Skeletal muscle tissue (tissue), 4 donors: Measurements from ENCODE around the gene CNOT6L. TPM values are rescaled to one million over a fixed set of nuclear protein-coding genes. Genes with fewer than 3 reads are reported as not detected.
A peak's percentile ranks its signal among the peaks of the same experiment; 100 is the strongest.

ENCODE experiments used
- H3K27ac ChIP-seq: one replicate; pipeline ENCODE4 v1.7.0; 2013; ENCODE audit warnings: mild to moderate bottlenecking, low read depth, low read length, inconsistent platforms
- H3K27me3 ChIP-seq, 3 donors: one replicate each; pipeline ENCODE4 v1.7.0; 2013; ENCODE audit warnings: low read length in 3 of 3; ENCODE audit not compliant: control insufficient read depth in 3 of 3, insufficient read depth in 3 of 3
- H3K36me3 ChIP-seq, 3 donors: one replicate each; pipeline ENCODE4 v1.7.0; 2013; ENCODE audit warnings: low read length in 3 of 3; ENCODE audit not compliant: control insufficient read depth in 3 of 3, insufficient read depth in 3 of 3
- H3K4me1 ChIP-seq, 3 donors: one replicate each; pipeline ENCODE4 v1.7.0; 2013; ENCODE audit warnings: low read length in 3 of 3, mild to moderate bottlenecking in 3 of 3; ENCODE audit not compliant: control insufficient read depth in 3 of 3, insufficient read depth in 3 of 3
- H3K4me3 ChIP-seq, 3 donors: one replicate each; pipeline ENCODE4 v1.7.0; 2013; ENCODE audit warnings: low read length in 3 of 3
- H3K9ac ChIP-seq, 3 donors: one replicate each; pipeline ENCODE4 v1.7.0; 2013; ENCODE audit warnings: low read length in 3 of 3, mild to moderate bottlenecking in 3 of 3, moderate library complexity in 2 of 3, low read depth in 1 of 3
- H3K9me3 ChIP-seq, 3 donors: one replicate each; pipeline ENCODE4 v1.7.0; 2013; ENCODE audit warnings: low read length in 3 of 3; ENCODE audit not compliant: control insufficient read depth in 3 of 3
- total RNA-seq: library from RNA; depleted of rRNA; stranded (reverse); fragments of >200 nt; gene quantifications from one replicate; pipeline ENCODE4 v1.2.3, GENCODE V29; 2014
- donor health status: Osteomylitis.

Gene CNOT6L
- total RNA-seq, 1 donor from 2014 or later = 31.3 TPM

GRCh38 chr4:77706717-77707116, 112.5 kb downstream of the CNOT6L start:
- Histone ChIP-seq H3K4me1 (no peaks in the 10 kb centered on the region), H3K27me3 (no peaks in the 10 kb centered on the region), H3K9me3 (no peaks in the 10 kb centered on the region), H3K4me3 (no peak overlapping the region), H3K27ac (no peak overlapping the region), H3K36me3 (no peaks in the 10 kb centered on the region), H3K9ac (no peak overlapping the region)

- Histone ChIP-seq H3K4me1 (peaks cover 0 to 4% (median 2%) of the 10 kb centered on the region in 3 donors), H3K27me3 (no peaks in the 10 kb centered on the region), H3K4me3 (no peak overlapping the region), H3K27ac (no peak overlapping the region), H3K9ac (no peak overlapping the region), H3K36me3 (no peaks in the 10 kb centered on the region), H3K9me3 (no peaks in the 10 kb centered on the region)
Observed at GRCh38 chr4:77703666-77704065, 115.5 kb downstream of the CNOT6L start.

DNA sequence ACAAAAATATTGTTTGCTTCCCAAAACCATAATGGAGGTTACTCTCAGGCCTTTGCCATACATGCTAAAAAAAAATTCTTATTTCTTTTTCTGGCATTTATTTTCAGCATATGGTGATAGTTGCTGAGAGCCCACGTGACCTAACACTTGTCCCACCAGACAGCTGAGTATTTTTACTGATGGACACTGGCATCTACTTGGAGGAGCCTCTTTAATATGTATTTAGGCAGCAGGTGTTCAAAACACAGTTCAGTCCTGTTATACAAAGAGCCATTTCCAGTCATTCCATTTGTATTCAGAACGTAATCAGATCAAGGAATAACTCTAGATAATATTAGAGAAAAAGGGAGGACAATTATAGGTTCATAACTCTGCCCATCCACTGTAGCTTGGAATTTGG, 118.0 kb downstream of the CNOT6L start:
- peaks cover 4 to 14% (median 6%) of the 10 kb centered on the region in 3 donors for H3K4me1 ChIP-seq
- no peaks in the 10 kb centered on the region for H3K9me3 ChIP-seq
- H3K27me3 ChIP-seq = no peaks in the 10 kb centered on the region
- no peaks in the 10 kb centered on the region for H3K36me3 ChIP-seq
- no peak overlapping the region for H3K9ac ChIP-seq
- no peak overlapping the region for H3K4me3 ChIP-seq
- H3K27ac ChIP-seq = no peak overlapping the region

DNA sequence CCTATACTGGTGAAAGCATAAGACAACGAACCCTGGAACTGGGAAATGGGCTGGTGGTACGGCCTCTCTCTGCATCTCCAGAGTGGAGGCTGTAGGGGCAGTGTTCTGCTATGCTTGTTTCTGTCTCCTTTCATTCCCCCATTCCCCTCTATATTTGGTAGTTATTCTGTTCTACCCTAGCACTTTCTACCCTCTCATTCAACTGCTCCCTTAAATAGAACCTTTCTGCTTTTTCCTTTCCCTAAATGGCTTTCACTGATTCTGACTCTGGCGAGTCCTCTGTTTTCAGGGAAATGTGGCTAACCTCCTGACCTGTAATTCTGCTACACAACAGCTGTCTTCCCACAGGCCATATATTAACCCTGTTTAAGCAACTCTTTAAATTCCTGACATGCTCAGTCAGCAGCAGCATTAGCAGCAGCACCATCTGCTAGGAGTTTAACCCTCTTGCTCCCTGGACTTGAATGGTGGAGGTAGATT, 119.4 kb downstream of the CNOT6L start:
- peaks cover 4 to 14% (median 6%) of the 10 kb centered on the region in 3 donors for H3K4me1 ChIP-seq
- H3K4me3 ChIP-seq = no peak overlapping the region
- peak overlapping the region in 1 of 3 donors; percentile 23 for H3K9ac ChIP-seq
- H3K27me3 ChIP-seq = no peaks in the 10 kb centered on the region
- H3K27ac ChIP-seq = no peak overlapping the region
- H3K36me3 ChIP-seq = no peaks in the 10 kb centered on the region
- H3K9me3 ChIP-seq = no peaks in the 10 kb centered on the region

- Histone ChIP-seq H3K9ac (peak overlapping the region in 2 of 3 donors; percentile 14 to 33), H3K27ac (peak overlapping the region; percentile 6), H3K36me3 (no peaks in the 10 kb centered on the region), H3K4me3 (peak overlapping the region in 2 of 3 donors; percentile 38 to 41), H3K27me3 (no peaks in the 10 kb centered on the region), H3K9me3 (no peaks in the 10 kb centered on the region), H3K4me1 (peaks cover 4 to 14% (median 6%) of the 10 kb centered on the region in 3 donors)
Observed at GRCh38 chr4:77697860-77698590, 121.1 kb downstream of the CNOT6L start.

DNA sequence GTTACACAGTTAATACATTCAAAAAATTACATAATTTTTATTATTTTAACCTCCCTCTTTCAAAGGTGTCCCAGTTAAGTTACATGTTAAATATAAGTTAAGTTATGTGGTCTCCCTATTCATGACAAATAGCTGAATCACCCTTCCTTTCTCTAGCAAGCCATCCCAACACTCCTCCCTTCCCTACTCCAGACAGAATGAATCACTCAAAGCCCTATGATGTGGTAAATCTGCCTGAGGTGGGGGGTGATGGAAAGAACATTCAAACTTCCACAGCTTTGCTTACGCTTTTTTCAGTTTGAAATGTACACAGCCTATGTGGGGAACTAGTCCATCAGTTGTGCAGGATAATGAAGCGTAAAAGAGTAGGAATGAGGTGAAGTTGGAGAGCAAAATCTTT, 123.4 kb downstream of the CNOT6L start:
- H3K9me3 ChIP-seq = no peaks in the 10 kb centered on the region
- H3K36me3 ChIP-seq = no peaks in the 10 kb centered on the region
- H3K9ac ChIP-seq = no peak overlapping the region
- peaks cover 4 to 14% (median 6%) of the 10 kb centered on the region in 3 donors for H3K4me1 ChIP-seq
- no peak overlapping the region for H3K4me3 ChIP-seq
- no peak overlapping the region for H3K27ac ChIP-seq
- H3K27me3 ChIP-seq = no peaks in the 10 kb centered on the region

GRCh38 chr4:77692847-77693432, 126.2 kb downstream of the CNOT6L start:
- Histone ChIP-seq H3K27me3 (no peaks in the 10 kb centered on the region), H3K9me3 (no peaks in the 10 kb centered on the region), H3K4me1 (peaks cover 0 to 6% (median 6%) of the 10 kb centered on the region in 3 donors), H3K9ac (no peak overlapping the region), H3K36me3 (no peaks in the 10 kb centered on the region), H3K4me3 (no peak overlapping the region), H3K27ac (no peak overlapping the region)

- H3K27me3 ChIP-seq = no peaks in the 10 kb centered on the region
- H3K27ac ChIP-seq = no peak overlapping the region
- no peak overlapping the region for H3K9ac ChIP-seq
- H3K9me3 ChIP-seq = no peaks in the 10 kb centered on the region
- H3K4me1 ChIP-seq = no peaks in the 10 kb centered on the region
- H3K4me3 ChIP-seq = no peak overlapping the region
- H3K36me3 ChIP-seq = no peaks in the 10 kb centered on the region
Observed at GRCh38 chr4:77681792-77682191, 137.4 kb downstream of the CNOT6L start.

GRCh38 chr4:77676842-77677241, 142.3 kb downstream of the CNOT6L start:
- Histone ChIP-seq H3K4me1 (no peaks in the 10 kb centered on the region), H3K27ac (no peak overlapping the region), H3K36me3 (no peaks in the 10 kb centered on the region), H3K9ac (no peak overlapping the region), H3K27me3 (no peaks in the 10 kb centered on the region), H3K4me3 (no peak overlapping the region), H3K9me3 (no peaks in the 10 kb centered on the region)

DNA sequence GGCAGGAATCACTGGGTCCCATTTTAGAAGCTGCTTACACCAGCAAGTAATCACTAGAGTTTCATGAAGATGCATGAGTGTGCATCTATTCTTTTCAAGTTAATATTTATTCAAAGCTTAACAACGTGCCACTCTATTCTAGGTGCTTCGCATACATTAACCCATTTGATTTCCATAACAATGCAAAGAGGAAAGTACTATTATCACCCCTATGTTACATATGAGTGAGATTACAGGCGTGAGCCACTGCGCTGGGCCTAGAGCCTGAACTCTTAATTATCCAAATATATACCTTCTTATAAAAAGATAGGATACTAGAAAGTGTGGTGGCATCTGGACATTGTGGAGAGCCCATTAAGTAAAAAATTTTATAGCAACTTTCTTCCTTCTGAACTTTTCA, 148.1 kb downstream of the CNOT6L start:
- H3K36me3 ChIP-seq = no peaks in the 10 kb centered on the region
- H3K27ac ChIP-seq = no peak overlapping the region
- H3K9me3 ChIP-seq = no peaks in the 10 kb centered on the region
- no peak overlapping the region for H3K9ac ChIP-seq
- H3K4me1 ChIP-seq = no peaks in the 10 kb centered on the region
- no peak overlapping the region for H3K4me3 ChIP-seq
- no peaks in the 10 kb centered on the region for H3K27me3 ChIP-seq
